Measurements from ENCODE around the gene TAOK3.
"Not testable (repeated sequence)": the region's sequence is repeated elsewhere in the genome, so short reads cannot be mapped to it uniquely, and the experiment has no call there.

Gene TAOK3

GRCh38 chr12:118372541-118373495 lies at the start of gene TAOK3:
TSS of gene TAOK3 (minus strand) at chr12:118372907. CDS start at chr12:118255567, 117,340 bp downstream.
- peak; percentile 99 for DNase-seq (ENCODE audit: low spot score)

GRCh38 chr12:118420673-118421072 lies 48.0 kb upstream of the TAOK3 start:
- DNase-seq (ENCODE audit: low spot score) = no peak

DNA sequence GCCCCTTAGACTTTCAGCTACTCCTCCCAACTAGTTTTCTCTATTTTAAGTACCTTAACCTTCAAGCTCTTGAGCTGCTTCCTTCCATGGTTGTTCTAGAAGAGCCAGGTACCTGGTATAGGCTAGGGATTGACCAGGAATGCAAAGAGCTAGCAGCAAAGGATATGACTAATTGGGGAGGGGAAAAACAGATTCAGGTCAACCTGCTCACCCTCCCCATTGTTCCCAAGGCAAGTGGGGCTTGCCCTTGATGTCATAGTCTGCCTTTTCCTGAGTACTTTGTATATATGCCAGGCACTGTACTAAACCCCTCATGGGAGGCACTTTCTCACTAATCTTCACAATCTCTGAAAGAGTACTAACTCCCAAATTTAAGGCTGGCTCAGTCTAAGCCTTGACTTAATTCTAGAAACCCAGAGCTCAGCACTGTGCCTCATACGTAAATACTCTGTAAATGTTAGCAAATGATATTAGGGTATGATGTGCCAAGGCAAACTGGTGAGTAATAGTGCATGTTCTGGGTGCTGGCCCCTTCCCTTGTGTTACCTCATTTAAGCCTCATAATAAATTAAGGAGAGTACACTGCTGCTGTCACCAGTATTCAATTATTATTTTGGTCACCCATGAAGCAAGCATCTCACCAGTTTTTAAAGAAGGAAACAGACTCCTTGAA lies 45.8 kb upstream of the TAOK3 start:
- no peak for DNase-seq (ENCODE audit: low spot score)

DNA sequence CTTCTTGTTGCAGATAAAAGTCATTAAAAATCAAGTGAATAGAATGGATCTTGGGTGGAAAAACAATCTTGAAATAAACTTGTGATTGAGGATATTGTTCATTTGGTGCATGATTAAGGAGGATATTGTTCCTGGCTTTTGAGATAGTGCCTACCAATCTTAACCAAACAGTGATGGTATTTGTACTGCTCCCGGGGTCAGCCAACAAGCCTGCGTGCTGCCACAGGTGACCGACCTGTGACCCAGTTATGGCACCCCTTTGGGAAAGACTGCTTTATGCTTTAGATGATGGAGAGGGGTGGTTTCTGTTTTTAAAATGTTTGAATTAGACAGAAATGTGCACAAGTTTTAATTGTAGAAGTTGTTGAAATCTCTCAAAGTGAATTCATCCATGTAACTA lies 45.2 kb upstream of the TAOK3 start:
- no peak for DNase-seq (ENCODE audit: low spot score)

DNA sequence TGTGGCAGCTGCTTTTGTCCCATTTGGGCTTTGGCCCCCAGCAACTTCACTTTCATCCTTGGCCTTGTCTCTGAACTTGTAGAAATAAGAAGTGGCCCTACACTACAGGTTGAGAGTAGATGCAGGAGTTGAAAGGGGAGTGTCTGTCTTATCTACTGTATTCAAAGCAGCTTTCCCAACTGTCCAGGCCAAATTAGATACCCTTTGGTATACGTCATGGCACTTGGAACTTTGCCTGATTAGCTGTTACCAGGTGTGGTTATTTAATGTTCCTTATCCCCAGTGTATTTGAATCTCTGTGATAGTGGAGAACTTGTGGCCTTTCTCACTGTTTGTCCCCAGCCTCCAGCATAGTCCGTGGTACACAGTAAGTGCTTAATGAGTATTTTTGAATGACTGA lies 37.1 kb upstream of the TAOK3 start:
- no peak for DNase-seq (ENCODE audit: low spot score)

DNA sequence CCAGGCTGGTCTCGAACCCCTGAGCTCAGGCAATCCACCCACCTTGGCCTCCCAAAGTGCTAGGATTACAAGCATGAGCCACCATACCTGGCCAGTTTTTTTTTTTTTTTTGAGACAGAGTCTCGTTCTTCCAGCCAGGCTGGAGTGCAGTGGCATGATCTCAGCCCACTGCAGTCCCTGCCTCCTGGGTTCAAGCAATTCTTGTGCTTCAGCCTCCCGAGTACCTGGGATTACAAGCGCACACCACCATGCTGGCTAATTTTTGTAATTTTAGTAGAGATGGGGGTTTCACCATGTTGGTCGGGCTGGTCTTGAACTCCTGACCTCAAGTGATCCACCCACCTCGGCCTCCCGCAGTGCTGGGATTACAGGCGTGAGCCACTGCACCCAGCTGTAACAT lies 35.5 kb upstream of the TAOK3 start:
- not testable (repeated sequence) for DNase-seq (ENCODE audit: low spot score)

DNA sequence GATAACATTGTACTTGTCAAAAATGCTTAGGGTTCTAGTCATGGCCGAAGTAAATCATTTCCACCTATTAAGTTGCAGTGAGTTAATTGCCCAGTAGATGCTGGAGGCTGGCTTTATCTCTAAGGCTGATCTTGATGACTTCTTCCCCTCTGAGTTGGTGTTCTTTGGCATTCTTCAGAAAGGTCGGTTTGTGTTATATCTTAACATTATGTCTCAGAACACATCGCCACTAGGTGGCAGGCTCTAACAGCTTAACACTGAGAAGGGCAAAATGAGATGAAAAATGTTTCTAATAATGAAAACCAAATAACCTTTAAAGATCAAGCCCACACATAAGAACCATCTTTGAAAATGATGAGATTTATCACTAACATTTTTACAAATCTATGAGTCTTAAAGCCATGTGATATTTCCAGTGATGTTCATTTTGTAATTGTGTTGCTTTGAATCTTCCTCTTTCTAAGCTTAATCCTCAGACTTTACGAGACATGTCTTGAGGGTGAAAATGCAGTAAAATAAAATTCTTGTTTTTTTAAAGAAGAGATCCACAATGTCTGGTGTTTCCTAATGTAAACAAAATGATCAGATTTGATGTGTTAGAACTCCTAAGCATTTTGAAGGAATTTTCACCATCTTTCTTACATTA lies 32.3 kb upstream of the TAOK3 start:
- peak; percentile 72 for DNase-seq (ENCODE audit: low spot score)

DNA sequence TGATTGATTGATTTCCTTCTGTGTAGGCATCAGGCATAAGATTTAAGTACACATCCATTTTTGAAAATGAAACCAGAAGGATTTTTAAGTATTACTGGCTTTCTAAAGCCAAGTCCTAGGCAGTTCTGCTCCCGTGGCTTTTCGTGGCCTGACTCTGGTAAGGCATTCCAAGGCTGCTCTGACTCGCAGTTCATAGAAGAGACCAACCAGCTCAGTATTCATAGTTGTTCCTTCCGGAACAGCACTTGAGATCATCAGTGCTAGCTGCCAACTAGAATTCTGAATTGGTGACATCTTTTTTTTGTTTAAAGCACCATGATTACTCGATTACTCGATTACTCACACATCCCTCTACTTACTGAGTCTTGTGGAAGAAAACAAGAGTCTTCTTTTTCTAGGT lies 29.5 kb upstream of the TAOK3 start:
- DNase-seq (ENCODE audit: low spot score) = no peak

- DNase-seq (ENCODE audit: low spot score) = no peak
Measured at GRCh38 chr12:118398940-118399339, 26.2 kb upstream of the TAOK3 start.

GRCh38 chr12:118398524-118398923 lies 25.8 kb upstream of the TAOK3 start:
- no peak for DNase-seq (ENCODE audit: low spot score)

DNA sequence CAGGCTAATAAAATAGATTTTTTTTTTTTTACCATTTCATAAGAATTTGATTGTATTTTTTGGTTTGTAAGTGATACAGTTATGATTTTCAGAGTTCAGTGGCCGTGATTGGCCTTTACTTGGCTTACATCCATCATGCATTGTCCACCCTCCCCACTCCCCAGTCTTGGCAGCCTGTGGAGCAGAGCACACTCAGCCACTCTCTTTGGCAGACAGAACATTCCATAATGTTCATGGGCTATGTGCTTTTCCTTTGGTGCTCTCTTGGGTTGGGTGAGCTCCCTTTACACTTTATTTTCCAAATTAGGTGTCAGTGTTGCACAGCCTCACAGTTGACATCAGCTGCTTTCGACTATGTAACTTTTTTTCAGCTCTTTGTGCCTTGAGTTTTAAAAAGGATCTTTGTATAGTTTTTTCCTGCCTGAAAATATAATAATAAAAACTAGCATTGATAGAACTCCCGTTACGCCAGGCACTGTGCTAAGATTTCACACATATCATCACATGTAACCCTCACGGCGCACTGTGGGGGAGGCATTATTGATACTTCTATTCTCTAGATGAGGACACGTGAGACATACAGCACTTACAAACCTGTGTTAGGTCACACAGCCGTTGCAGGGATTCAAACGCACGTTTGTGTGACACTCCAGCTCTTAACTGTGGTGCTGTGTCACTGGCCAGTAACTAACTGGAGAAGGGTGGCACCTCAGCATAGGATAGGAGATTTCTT lies 25.2 kb upstream of the TAOK3 start:
- DNase-seq (ENCODE audit: low spot score) = no peak

- DNase-seq (ENCODE audit: low spot score) = peak; percentile 92
Measured at GRCh38 chr12:118391836-118392235, 19.1 kb upstream of the TAOK3 start.

- DNase-seq (ENCODE audit: low spot score) = no peak
Measured at GRCh38 chr12:118391424-118391823, 18.7 kb upstream of the TAOK3 start.

DNA sequence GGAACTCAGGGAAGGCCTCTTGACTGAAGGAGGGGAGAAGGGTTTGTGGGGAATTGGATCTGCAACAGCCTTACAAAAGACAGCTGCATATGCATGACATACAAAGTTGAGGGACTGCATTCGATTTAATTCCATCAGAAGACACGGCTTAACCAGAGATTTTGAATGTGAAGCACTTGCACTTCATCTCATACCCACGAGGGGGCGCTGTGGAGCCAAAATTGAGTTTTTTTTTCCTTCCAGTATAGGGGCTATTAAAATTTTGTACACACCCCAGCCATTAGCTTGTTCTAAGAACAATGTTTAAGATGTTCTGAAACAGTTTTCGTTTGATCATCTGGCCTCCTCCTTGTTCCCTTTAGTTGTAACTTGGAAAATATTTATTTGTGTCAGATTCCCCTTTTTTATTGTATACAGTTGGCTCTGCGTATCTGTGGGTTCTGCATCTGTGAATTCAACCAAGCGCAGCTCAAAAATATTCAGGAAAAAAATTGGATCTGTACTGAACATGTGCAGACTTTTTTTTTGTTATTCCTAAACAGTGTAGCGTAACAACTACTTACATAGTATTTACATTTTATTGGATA lies 5.3 kb upstream of the TAOK3 start:
- DNase-seq (ENCODE audit: low spot score) = peak; percentile 69

DNA sequence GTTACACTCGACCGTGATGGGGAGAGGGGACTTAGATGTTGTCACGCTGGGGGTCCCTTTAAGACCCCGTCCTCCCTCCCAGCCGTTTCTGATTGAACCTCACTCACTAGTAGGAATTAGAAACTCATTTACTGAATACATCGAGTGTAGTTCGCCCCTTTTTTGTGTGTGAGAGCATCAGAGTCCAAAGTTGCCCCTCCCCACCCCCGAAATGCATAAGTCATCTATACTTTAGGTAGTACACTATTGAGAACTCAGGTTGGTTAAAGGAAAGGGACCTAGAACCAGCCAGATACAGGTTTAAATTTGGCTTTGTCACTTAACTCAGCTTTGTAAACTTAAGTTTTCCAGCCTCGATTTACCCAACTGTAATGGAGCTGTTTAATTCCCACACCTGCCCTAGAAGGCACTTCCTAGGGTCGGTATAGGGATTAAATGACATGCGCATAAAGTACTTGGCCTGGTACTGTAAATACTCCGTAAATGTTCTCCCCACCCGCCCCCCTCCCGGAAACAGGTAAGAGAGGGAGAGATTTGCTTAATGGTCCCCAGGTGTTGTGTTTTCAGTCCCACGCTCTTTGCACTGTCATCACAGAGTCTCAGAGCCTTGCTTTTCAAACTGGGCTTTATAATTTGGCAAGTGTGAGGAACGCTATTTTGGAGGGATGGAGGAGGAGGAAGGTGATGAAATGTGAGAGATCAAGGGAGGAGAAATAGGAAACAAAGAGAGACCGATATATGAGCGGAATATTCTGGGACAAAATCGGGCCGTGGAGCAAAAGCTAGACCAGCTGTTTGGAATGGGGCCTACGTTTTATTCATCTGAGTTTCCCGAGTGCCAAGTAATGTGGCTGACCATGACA lies 4.5 kb upstream of the TAOK3 start:
- DNase-seq (ENCODE audit: low spot score) = peak; percentile 13

GRCh38 chr12:118376089-118377020 lies 3.6 kb upstream of the TAOK3 start, which contains the start of gene SUDS3:
TSS of gene SUDS3 (plus strand) at chr12:118376555. CDS start at chr12:118376692, 137 bp downstream.
- peak; percentile 90 for DNase-seq (ENCODE audit: low spot score)

- peak; percentile 15 for DNase-seq (ENCODE audit: low spot score)
Measured at GRCh38 chr12:118375348-118375747, 2.6 kb upstream of the TAOK3 start.

GRCh38 chr12:118374909-118375308 lies 2.2 kb upstream of the TAOK3 start:
- no peak for DNase-seq (ENCODE audit: low spot score)

DNA sequence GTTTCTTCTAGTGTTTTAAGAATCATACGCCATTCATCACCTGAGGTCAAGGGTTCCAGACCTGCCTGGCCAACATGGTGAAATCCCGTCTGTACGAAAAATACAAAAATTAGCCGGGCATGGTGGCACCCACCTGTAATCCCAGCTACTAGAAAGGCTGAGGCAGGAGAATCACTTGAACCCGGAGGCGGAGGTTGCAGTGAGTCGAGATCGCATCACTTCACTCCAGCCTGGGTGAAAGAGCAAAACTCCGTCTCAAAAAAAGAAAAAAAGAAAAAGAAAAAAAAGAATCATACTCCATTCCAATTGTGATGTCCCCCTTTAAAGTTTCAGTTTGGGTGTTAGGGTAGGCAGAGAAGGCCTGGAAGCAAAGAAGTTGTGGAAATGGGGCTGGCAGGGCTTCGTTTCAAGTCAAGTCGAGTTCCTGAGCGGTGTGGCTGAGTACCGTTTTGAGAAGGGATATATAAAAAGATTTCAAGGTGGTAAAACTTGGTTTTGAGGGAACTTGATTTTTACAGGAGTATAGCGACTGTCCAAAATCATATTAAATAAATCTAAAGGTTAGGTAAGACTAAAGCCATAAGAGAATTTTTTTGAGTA lies 1.5 kb upstream of the TAOK3 start:
- DNase-seq (ENCODE audit: low spot score) = no peak

All from cerebellar cortex (tissue), 1 donor.